Skeletal muscle satellite cell (primary cell): ENCODE data around the gene WASHC2A.
"Not testable (repeated sequence)": the region's sequence is repeated elsewhere in the genome, so short reads cannot be mapped to it uniquely, and the experiment has no call there.

ENCODE experiments used
- H3K27me3 ChIP-seq: 2 replicates; pipeline ENCODE4 v1.7.0; 2013; ENCODE audit warnings: low read length; ENCODE audit not compliant: control insufficient read depth, insufficient read depth
- H3K36me3 ChIP-seq: 2 replicates; pipeline ENCODE4 v1.7.0; 2013; ENCODE audit warnings: mild to moderate bottlenecking, control low read depth, low read length; ENCODE audit not compliant: insufficient read depth
- H3K4me1 ChIP-seq: 2 replicates; pipeline ENCODE4 v1.7.0; 2013; ENCODE audit warnings: low read length; ENCODE audit not compliant: control insufficient read depth, insufficient read depth
- H3K4me2 ChIP-seq: 2 replicates; pipeline ENCODE4 v1.7.0; 2013; ENCODE audit warnings: mild to moderate bottlenecking, low read length
- H3K4me3 ChIP-seq: 2 replicates; pipeline ENCODE4 v1.7.0; 2013; ENCODE audit warnings: low read length
- H3K9ac ChIP-seq: 2 replicates; pipeline ENCODE4 v1.7.0; 2013; ENCODE audit warnings: mild to moderate bottlenecking, low read depth, low read length, moderate library complexity
- H3K9me3 ChIP-seq: replicated peaks from 2 replicates; pipeline ENCODE4 v1.7.0; 2013; ENCODE audit warnings: mild to moderate bottlenecking, control low read depth, low read length

The WASHC2A gene

DNA sequence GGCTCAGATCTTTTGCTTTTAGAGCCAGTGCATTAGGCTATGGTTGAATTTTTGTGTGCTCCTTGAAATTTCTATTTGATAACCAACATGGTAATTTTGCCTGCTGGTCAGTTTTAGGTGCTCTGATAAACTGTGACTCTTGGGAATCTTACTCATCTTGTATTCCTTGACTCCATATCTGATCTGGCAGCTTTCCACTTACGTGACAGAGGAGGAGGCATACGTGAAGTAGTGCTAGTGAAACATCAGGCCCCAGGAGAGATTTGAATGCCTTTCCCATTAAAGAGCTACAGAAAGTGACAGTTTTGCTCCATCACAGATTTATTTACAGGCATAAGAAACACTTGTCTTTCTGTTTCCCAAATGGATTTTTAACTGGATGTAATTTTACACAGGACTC, 59.0 kb downstream of the WASHC2A start:
- not testable (repeated sequence) for H3K9me3 ChIP-seq, H3K4me1 ChIP-seq, H3K4me2 ChIP-seq, H3K4me3 ChIP-seq, H3K36me3 ChIP-seq, H3K27me3 ChIP-seq, H3K9ac ChIP-seq

DNA sequence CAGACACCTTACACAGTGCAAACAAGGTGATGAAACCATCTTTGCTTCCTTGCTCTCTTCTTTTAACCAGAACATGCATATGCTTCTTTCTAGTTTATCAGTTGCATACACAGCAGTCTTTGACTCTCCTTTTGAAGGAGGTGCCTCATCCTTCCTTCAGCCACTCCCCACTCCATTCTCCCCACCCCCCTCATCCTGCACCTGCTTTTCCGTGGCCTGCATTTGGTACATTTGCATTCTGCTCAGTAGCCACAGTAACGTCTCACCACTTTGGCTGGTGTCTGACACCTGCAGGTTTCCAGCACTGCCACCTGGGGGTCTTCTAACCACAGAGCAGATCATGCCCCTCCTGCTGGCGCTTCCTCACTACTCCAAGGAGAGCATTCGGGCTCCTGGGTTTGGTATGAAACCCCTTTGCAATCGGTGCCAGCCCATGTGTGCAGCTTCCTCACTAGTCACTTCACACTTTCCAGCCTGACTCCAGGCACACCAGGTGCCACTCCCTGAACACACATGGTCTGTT, 60.1 kb downstream of the WASHC2A start:
- H3K27me3 ChIP-seq, H3K4me2 ChIP-seq, H3K9me3 ChIP-seq, H3K4me3 ChIP-seq, H3K4me1 ChIP-seq, H3K9ac ChIP-seq: not testable (repeated sequence)
- H3K36me3 ChIP-seq, result peaks cover 10% of the 10 kb centered on the region

DNA sequence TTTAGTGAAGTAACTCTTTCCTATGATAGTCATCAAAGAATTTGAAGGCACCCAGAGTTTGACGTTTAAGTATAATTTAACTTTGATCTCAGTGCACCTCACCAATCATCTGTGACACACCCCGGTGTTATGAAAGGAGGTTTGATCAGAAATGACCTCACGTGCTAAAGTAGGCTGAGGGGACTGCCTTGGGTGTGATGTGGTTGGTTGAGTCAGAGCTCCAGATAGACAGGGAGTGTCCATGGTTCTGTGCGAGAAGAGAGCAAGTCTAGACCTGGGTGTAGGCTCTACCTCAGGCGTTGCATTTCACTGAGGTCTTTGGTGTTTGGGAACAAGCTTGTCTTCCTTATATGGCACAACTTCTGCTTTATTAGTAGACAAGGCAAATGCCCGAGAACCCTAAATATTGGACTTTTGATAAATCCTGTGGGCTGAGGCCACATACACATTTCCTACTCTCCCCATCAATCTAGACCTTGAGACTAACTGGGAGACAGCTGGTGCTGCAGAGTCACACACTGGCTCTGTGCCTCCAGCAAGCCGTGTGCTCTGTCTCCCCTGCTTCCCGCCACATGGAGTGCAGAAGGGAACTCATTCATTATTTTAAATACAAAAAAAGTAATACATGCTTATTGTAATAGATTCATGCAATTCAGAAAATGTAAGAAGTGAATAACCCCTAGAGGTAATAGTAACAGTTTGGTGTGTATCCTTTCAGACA, 63.7 kb downstream of the WASHC2A start:
- H3K27me3 ChIP-seq, H3K4me1 ChIP-seq, H3K9me3 ChIP-seq, H3K4me2 ChIP-seq, H3K9ac ChIP-seq, H3K36me3 ChIP-seq, H3K4me3 ChIP-seq: not testable (repeated sequence)

DNA sequence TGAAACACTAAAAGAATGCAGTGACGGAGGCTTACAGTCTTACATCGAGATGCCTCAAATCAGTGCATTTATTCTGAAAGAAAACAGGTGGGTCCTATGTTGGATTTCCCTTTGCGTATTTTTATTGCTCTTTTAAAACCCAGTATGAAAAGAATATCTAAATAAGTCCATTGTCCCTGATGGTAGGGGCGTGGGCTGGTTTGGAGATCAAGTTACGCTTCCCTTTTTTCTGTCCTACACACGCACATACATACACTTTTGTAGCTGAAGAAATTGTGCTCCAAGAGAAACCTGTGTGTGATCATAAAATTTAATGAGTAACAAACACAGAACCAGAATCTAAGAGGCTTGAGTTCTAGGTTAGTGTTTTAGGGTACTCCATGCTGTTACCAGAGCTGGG, 64.6 kb downstream of the WASHC2A start:
- not testable (repeated sequence) for H3K36me3 ChIP-seq, H3K4me3 ChIP-seq, H3K9ac ChIP-seq, H3K4me2 ChIP-seq, H3K9me3 ChIP-seq, H3K27me3 ChIP-seq, H3K4me1 ChIP-seq

DNA sequence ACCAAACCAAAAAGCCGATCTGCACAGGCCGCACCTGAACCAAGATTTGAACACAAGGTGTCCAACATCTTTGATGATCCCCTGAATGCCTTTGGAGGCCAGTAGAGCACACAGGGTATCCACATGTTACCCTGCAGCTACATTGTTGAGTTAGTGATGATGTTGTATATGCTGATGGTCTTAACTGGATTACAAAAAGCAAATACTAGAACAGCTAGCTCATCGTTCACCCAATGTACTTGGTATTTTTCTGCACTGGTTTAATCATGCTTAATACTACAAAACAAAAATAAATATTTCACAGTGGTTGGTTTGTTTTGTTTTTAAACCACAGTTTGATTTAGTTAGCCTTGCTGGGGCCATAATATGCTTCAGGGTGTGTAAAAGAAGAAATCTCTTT, 65.1 kb downstream of the WASHC2A start:
- H3K4me3 ChIP-seq, H3K36me3 ChIP-seq, H3K4me1 ChIP-seq, H3K4me2 ChIP-seq, H3K9me3 ChIP-seq, H3K9ac ChIP-seq, H3K27me3 ChIP-seq: not testable (repeated sequence)

DNA sequence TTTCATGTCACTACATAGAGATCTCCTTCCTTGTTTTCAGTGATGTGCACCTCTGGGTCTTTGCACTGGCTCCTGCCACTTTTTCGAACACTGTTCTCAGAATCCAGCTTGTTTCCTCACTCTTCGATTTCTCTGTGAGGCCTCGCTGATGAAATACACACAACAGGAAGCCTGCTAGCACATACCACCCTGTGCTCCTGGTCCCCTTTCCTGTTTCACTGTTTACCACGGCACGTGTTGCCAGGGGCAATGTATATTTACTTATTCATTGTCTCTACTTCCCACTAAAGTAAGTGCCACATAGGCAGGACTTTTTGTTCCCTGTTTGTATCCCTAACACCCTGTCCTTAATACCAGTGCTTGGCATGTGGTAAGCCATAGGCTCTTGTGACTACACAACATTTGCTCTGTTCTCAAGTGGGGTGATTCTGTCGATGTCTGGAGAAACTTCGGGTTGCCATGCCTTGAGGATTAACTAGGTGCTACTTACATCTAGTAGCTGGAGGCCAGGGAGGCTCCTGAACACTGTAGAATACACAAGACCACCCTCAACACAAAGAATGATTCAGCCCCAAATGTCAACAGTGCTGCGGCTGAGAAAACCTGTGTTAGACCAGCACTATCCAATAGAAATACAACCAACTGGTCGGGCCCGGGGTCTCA, 75.9 kb downstream of the WASHC2A start:
- H3K4me1 ChIP-seq, H3K4me3 ChIP-seq, H3K27me3 ChIP-seq, H3K9ac ChIP-seq, H3K4me2 ChIP-seq, H3K9me3 ChIP-seq, H3K36me3 ChIP-seq: not testable (repeated sequence)

DNA sequence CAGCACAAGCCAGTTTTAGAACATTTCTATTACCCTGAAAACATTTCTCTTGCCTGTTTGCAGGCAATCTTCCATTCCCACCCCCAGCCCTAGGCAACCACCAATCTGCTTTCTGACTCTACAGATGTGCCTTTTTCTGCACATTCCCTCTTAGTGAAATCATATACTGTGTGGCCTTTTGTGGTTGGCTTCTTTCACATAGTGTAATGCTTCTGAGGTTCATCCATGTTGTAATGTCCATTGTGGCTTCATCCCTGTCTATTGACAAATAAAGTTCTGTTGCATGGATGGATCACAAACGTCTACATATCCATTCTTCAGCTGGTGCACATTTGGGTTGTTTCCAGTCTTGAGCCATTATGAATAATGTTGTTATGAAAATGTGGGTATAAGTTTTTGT, 77.8 kb downstream of the WASHC2A start:
- H3K9me3 ChIP-seq, H3K4me2 ChIP-seq, H3K4me1 ChIP-seq, H3K36me3 ChIP-seq, H3K9ac ChIP-seq, H3K27me3 ChIP-seq, H3K4me3 ChIP-seq: not testable (repeated sequence)

DNA sequence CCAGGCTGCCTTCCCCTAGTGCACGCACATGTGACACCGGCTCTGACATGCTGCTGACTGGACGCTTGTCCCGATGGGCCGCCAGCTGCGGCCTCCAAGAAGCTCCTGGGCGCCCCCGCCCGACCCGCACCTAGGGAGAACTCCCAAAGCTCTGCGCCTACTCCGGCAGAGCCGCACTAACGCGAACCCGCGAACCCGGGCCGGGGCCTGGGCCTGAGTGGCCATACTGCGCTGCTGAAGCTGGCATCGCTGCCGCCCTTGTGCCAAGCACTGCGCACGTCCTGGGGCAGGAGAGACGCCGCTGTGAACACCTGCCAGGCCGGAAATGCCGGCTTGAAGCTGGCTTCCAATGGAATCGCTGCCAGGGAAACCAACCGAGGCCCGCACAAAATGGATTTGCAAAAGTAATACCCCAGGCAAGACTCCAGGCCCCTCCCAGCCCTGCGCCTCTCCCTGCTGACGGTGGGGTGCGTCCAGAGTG, 85.1 kb downstream of the WASHC2A start:
- Histone ChIP-seq H3K27me3 (no peaks in the 10 kb centered on the region), H3K4me1 (no peaks in the 10 kb centered on the region), H3K9ac (no peak overlapping the region), H3K9me3 (no peaks in the 10 kb centered on the region), H3K4me3 (no peak overlapping the region), H3K36me3 (no peaks in the 10 kb centered on the region), H3K4me2 (peak overlapping the region; percentile 33)

DNA sequence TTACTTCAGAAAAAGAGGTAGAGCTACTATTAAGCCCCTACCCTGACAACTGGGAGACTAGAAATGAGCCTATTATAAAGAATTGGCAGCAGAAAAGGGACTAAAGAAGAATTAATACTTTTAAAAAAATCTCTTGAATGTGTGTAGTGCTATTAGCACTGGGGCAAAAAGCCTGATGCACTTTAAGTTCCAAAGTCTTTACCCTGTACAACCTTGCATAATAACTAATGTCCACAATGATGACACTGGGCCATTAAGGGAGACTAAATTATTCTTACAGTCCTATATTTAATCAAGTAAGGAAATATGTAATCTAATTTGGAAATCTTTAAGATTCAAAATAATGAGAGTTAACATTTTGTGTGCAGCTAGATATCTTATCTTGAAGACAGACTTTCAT, 90.1 kb downstream of the WASHC2A start:
- not testable (repeated sequence) for H3K4me2 ChIP-seq, H3K9me3 ChIP-seq, H3K36me3 ChIP-seq, H3K27me3 ChIP-seq, H3K4me3 ChIP-seq, H3K4me1 ChIP-seq, H3K9ac ChIP-seq

DNA sequence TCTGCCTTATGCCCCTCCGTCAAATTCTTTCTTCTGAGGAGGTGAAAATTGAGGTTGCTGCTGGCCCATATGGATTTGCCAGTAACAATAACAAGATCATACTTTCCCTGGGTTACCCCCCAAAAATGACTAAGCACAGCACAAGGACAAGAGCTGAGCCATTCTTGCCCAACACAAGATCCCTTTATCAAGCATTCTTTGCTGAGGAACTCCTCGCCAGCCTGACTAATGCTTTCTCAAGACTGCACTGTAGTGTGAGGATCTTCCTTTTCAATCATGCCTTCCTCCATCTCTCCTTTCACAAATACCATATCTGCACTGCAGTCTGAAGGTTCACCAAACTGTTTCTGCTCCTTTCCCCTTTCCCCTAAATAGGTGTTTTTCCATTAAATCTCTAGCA, 92.1 kb downstream of the WASHC2A start:
- H3K4me3 ChIP-seq, H3K36me3 ChIP-seq, H3K4me1 ChIP-seq, H3K9ac ChIP-seq, H3K9me3 ChIP-seq, H3K27me3 ChIP-seq, H3K4me2 ChIP-seq: not testable (repeated sequence)

DNA sequence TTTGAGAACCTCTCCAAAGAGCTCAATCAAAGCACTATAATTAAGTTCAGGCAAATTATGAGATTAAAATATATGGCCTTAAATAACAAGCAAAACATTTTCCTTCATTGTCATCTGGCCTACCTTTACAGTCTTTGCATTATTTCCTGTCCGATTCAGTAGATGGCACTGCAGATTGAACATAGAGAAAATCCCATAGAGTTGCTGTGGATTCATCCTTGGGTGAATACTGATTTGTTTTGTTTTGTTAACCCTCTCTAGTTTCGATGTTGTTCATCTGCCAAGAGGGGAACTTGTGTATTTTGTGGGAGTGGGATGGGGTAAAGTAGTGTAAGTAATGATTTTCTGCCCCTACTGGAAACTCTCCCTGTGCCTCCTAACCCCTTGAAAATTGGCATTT, 97.3 kb downstream of the WASHC2A start:
- H3K4me3 ChIP-seq, H3K4me1 ChIP-seq, H3K9me3 ChIP-seq, H3K4me2 ChIP-seq, H3K36me3 ChIP-seq, H3K27me3 ChIP-seq, H3K9ac ChIP-seq: not testable (repeated sequence)

DNA sequence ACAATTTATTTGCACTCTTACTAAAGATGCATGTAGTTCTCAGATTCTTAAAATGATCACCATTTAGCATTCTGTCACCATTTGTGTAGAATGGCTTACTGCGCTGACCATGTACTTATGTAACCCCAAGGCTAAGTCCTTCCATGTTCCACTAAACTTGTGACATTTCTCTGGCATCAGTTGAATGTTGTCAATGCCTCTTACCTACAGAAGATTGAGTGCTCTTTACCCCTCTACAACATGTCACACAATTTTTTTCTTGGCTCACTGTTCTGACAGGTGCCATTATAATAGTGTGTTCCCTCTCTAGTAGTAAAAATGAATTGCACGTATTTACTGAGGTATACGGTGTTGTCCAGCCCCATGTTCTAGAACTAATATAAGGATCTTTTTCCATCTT, 100.1 kb downstream of the WASHC2A start:
- not testable (repeated sequence) for H3K36me3 ChIP-seq, H3K9me3 ChIP-seq, H3K9ac ChIP-seq, H3K27me3 ChIP-seq, H3K4me2 ChIP-seq, H3K4me3 ChIP-seq, H3K4me1 ChIP-seq
